Karpas-422 (cell line): Measurements from ENCODE around the gene TOPORS. TPM values are rescaled to one million over a fixed set of nuclear protein-coding genes. Genes with fewer than 3 reads are reported as not detected.

Experiments used
- DNase-seq: peaks from one replicate; pipeline ENCODE4 v3.0.0-alpha.2; 2015
- H2AFZ ChIP-seq: fragments of 200-600 bp; sonication (generic); 2 replicates; pipeline ENCODE4 v1.6.1; 2014; ENCODE audit warnings: antibody characterized with exemption, low read length, mixed read lengths
- H3K27ac ChIP-seq: fragments of 200-600 bp; sonication (generic); 2 replicates; pipeline ENCODE4 v1.5.1; 2014; ENCODE audit warnings: mild to moderate bottlenecking, low read length, moderate library complexity
- H3K27me3 ChIP-seq: fragments of 200-600 bp; sonication (generic); 2 replicates; pipeline ENCODE4 v1.6.1; 2014; ENCODE audit warnings: low read length, mixed read lengths
- H3K36me3 ChIP-seq: fragments of 200-600 bp; sonication (generic); 2 replicates; pipeline ENCODE4 v1.6.1; 2014; ENCODE audit warnings: low read length, mixed read lengths; ENCODE audit not compliant: insufficient read depth
- H3K4me1 ChIP-seq: fragments of 200-600 bp; sonication (generic); 2 replicates; pipeline ENCODE4 v1.6.1; 2014; ENCODE audit warnings: mild to moderate bottlenecking, low read length, mixed read lengths
- H3K4me2 ChIP-seq: fragments of 200-600 bp; sonication (generic); 2 replicates; pipeline ENCODE4 v1.6.1; 2014; ENCODE audit warnings: low read length, low read depth, mild to moderate bottlenecking; ENCODE audit not compliant: poor library complexity, severe bottlenecking
- H3K4me3 ChIP-seq: fragments of 200-600 bp; sonication (generic); 2 replicates; pipeline ENCODE4 v1.5.1; 2014; ENCODE audit warnings: mild to moderate bottlenecking, antibody characterized with exemption, low read length, mixed read lengths
- H3K79me2 ChIP-seq: fragments of 200-600 bp; sonication (generic); 2 replicates; pipeline ENCODE4 v1.6.1; 2014; ENCODE audit warnings: mild to moderate bottlenecking, low read length, mixed read lengths
- H3K9ac ChIP-seq: fragments of 200-600 bp; sonication (generic); 2 replicates; pipeline ENCODE4 v1.6.0; 2014; ENCODE audit warnings: low read length
- H3K9me2 ChIP-seq: fragments of 200-600 bp; sonication (generic), shearing (Covaris generic); replicated peaks from 2 replicates; pipeline ENCODE4 v1.6.0; 2014; ENCODE audit warnings: mild to moderate bottlenecking, low read length, moderate library complexity; ENCODE audit not compliant: insufficient read depth
- H3K9me3 ChIP-seq: fragments of 300-700, 200-600 bp; sonication (generic); 2 replicates; pipeline ENCODE4 v1.6.1; 2014; ENCODE audit warnings: low read length, mixed read lengths
- H4K20me1 ChIP-seq: fragments of 200-600 bp; sonication (generic); 2 replicates; pipeline ENCODE4 v1.6.1; 2014; ENCODE audit warnings: mild to moderate bottlenecking, antibody characterized with exemption, low read length, low read depth; ENCODE audit not compliant: insufficient read depth
- total RNA-seq: library from RNA; depleted of rRNA; stranded (reverse); fragments of >200 nt; shearing (Covaris generic); gene quantifications from 2 replicates; pipeline ENCODE4 v1.2.3, GENCODE V29; 2014; ENCODE audit warnings: low replicate concordance

TOPORS gene
- total RNA-seq, 1 experiment from 2014 or later: 21.2 TPM

GRCh38 chr9:32584784-32585183 is 32.4 kb upstream of the TOPORS start:
- Histone ChIP-seq H3K79me2 (no peaks in the 10 kb centered on the region), H3K9me2 (no peaks in the 10 kb centered on the region), H3K4me2 (no peak overlapping the region), H3K9me3 (no peaks in the 10 kb centered on the region), H3K27me3 (no peaks in the 10 kb centered on the region), H3K9ac (no peak overlapping the region), H3K4me1 (peaks cover 16% of the 10 kb centered on the region), H4K20me1 (no peaks in the 10 kb centered on the region), H3K36me3 (no peaks in the 10 kb centered on the region), H3K27ac (no peak overlapping the region), H2AFZ (no peak overlapping the region), H3K4me3 (no peak overlapping the region)
- DNase-seq: no peak

- Histone ChIP-seq H3K4me2 (no peak overlapping the region), H3K27ac (no peak overlapping the region)
Observed at GRCh38 chr9:32581512-32582143, 29.2 kb upstream of the TOPORS start.

GRCh38 chr9:32580631-32581300 is 28.4 kb upstream of the TOPORS start:
- no peaks in the 10 kb centered on the region for H4K20me1 ChIP-seq
- peaks cover 17% of the 10 kb centered on the region for H3K4me1 ChIP-seq
- no peaks in the 10 kb centered on the region for H3K27me3 ChIP-seq
- H3K4me3 ChIP-seq: no peak overlapping the region
- peak overlapping the region; percentile 3; the same call in 1 of the 2 replicates for H2AFZ ChIP-seq
- no peak overlapping the region for H3K27ac ChIP-seq
- no peaks in the 10 kb centered on the region for H3K9me2 ChIP-seq
- H3K79me2 ChIP-seq: no peaks in the 10 kb centered on the region
- H3K9ac ChIP-seq: 0 out of 2 replicates have a peak overlapping the region, but pooled peaks have one; percentile 2
- peak overlapping the region; percentile 21 for H3K4me2 ChIP-seq
- DNase-seq: no peak
- no peaks in the 10 kb centered on the region for H3K9me3 ChIP-seq
- no peaks in the 10 kb centered on the region for H3K36me3 ChIP-seq

More at GRCh38 chr9:32581512-32582143, 29.2 kb upstream of the TOPORS start:
- Histone ChIP-seq H3K4me1 (peaks cover 17% of the 10 kb centered on the region), H3K9me2 (no peaks in the 10 kb centered on the region), H4K20me1 (no peaks in the 10 kb centered on the region), H3K4me3 (no peak overlapping the region), H3K79me2 (no peaks in the 10 kb centered on the region), H3K36me3 (no peaks in the 10 kb centered on the region), H2AFZ (no peak overlapping the region), H3K9me3 (no peaks in the 10 kb centered on the region), H3K9ac (no peak overlapping the region), H3K27me3 (no peaks in the 10 kb centered on the region)
- peak; percentile 88 for DNase-seq

- Histone ChIP-seq H3K9me3 (no peaks in the 10 kb centered on the region), H2AFZ (no peak overlapping the region; the same call in 1 of the 2 replicates), H3K27me3 (no peaks in the 10 kb centered on the region), H3K4me3 (no peak overlapping the region), H3K79me2 (no peaks in the 10 kb centered on the region), H3K9ac (0 out of 2 replicates have a peak overlapping the region, but pooled peaks have one; percentile 45), H3K4me1 (peaks cover 17% of the 10 kb centered on the region), H3K9me2 (no peaks in the 10 kb centered on the region), H3K36me3 (no peaks in the 10 kb centered on the region), H4K20me1 (no peaks in the 10 kb centered on the region), H3K27ac (no peak overlapping the region), H3K4me2 (peak overlapping the region; percentile 53)
- peak; percentile 89 for DNase-seq
Observed at GRCh38 chr9:32579706-32580331, 27.4 kb upstream of the TOPORS start.

GRCh38 chr9:32578976-32579375 is 26.6 kb upstream of the TOPORS start:
- no peaks in the 10 kb centered on the region for H3K79me2 ChIP-seq

GRCh38 chr9:32577316-32577715 is 24.9 kb upstream of the TOPORS start:
- H3K27ac ChIP-seq: no peak overlapping the region
- H3K36me3 ChIP-seq: no peaks in the 10 kb centered on the region
- H3K9me3 ChIP-seq: no peaks in the 10 kb centered on the region
- H3K4me3 ChIP-seq: no peak overlapping the region
- H3K9me2 ChIP-seq: no peaks in the 10 kb centered on the region
- no peak overlapping the region for H3K4me2 ChIP-seq
- H3K27me3 ChIP-seq: no peaks in the 10 kb centered on the region
- H3K4me1 ChIP-seq: peaks cover 25% of the 10 kb centered on the region
- no peaks in the 10 kb centered on the region for H4K20me1 ChIP-seq
- H3K9ac ChIP-seq: no peak overlapping the region
- H2AFZ ChIP-seq: no peak overlapping the region
- no peak for DNase-seq
- H3K79me2 ChIP-seq: peaks cover 6% of the 10 kb centered on the region

More at GRCh38 chr9:32578976-32579375, 26.6 kb upstream of the TOPORS start:
- Histone ChIP-seq H3K4me1 (peaks cover 17% of the 10 kb centered on the region), H3K9ac (peak overlapping the region; percentile 45; the same call in 1 of the 2 replicates), H3K36me3 (no peaks in the 10 kb centered on the region), H2AFZ (peak overlapping the region; percentile 71; the same call in 1 of the 2 replicates), H4K20me1 (no peaks in the 10 kb centered on the region), H3K4me2 (peak overlapping the region; percentile 53), H3K27ac (no peak overlapping the region), H3K9me2 (no peaks in the 10 kb centered on the region), H3K27me3 (no peaks in the 10 kb centered on the region), H3K9me3 (no peaks in the 10 kb centered on the region), H3K4me3 (no peak overlapping the region)
- no peak for DNase-seq

- Histone ChIP-seq H3K79me2 (peaks cover 30% of the 10 kb centered on the region), H3K9me2 (no peaks in the 10 kb centered on the region), H2AFZ (0 out of 2 replicates have a peak overlapping the region, but pooled peaks have one; percentile 45), H3K36me3 (no peaks in the 10 kb centered on the region; the same call in 1 of the 2 replicates), H3K4me2 (no peak overlapping the region), H3K4me3 (no peak overlapping the region), H3K9ac (no peak overlapping the region), H3K27me3 (no peaks in the 10 kb centered on the region), H4K20me1 (no peaks in the 10 kb centered on the region; the same call in 1 of the 2 replicates), H3K27ac (no peak overlapping the region), H3K4me1 (peaks cover 27% of the 10 kb centered on the region), H3K9me3 (no peaks in the 10 kb centered on the region)
- DNase-seq: no peak
Observed at GRCh38 chr9:32574858-32575257, 22.5 kb upstream of the TOPORS start.

- Histone ChIP-seq H4K20me1 (no peaks in the 10 kb centered on the region; the same call in 1 of the 2 replicates), H3K9ac (peak overlapping the region; percentile 97), H3K4me2 (peak overlapping the region; percentile 77), H3K27me3 (no peaks in the 10 kb centered on the region), H3K4me3 (peak overlapping the region; percentile 98), H3K79me2 (peaks cover 39% of the 10 kb centered on the region), H3K4me1 (peaks cover 22% of the 10 kb centered on the region), H2AFZ (no peak overlapping the region), H3K27ac (no peak overlapping the region), H3K9me3 (no peaks in the 10 kb centered on the region), H3K9me2 (no peaks in the 10 kb centered on the region), H3K36me3 (no peaks in the 10 kb centered on the region; the same call in 1 of the 2 replicates)
- DNase-seq: no peak
Observed at GRCh38 chr9:32573821-32574220, 21.4 kb upstream of the TOPORS start.
